Measurements from ENCODE around the gene CD6. TPM values are rescaled to one million over a fixed set of nuclear protein-coding genes. Genes with fewer than 3 reads are reported as not detected.

CD6 gene
- total and polyA plus RNA-seq, 2 of the 8 experiments (the other 6 are each of a cell fraction or from before 2014, with no cell fraction given) = 0.03 TPM; not detected in 1

DNA sequence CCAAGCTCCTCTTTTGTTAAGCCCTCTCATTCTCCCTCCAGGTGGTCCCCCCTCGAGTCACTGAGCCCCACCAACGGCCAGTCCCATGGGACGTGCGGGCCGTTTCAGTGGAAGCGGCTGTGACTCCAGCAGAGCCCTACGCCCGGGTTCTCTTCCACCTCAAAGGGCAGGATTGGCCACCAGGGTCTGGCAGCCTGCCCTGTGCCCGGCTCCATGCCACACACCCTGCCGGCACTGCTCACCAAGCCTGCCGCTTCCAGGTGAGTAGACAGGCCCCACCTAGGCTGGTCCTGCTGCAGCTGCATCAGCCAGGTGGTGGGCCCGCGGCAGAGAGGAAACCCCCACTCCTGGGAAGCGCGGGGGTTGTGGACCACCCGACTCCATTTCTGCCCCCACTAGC, 43.9 kb upstream of the CD6 start (continued):
- TF ChIP-seq, protein P1, sequence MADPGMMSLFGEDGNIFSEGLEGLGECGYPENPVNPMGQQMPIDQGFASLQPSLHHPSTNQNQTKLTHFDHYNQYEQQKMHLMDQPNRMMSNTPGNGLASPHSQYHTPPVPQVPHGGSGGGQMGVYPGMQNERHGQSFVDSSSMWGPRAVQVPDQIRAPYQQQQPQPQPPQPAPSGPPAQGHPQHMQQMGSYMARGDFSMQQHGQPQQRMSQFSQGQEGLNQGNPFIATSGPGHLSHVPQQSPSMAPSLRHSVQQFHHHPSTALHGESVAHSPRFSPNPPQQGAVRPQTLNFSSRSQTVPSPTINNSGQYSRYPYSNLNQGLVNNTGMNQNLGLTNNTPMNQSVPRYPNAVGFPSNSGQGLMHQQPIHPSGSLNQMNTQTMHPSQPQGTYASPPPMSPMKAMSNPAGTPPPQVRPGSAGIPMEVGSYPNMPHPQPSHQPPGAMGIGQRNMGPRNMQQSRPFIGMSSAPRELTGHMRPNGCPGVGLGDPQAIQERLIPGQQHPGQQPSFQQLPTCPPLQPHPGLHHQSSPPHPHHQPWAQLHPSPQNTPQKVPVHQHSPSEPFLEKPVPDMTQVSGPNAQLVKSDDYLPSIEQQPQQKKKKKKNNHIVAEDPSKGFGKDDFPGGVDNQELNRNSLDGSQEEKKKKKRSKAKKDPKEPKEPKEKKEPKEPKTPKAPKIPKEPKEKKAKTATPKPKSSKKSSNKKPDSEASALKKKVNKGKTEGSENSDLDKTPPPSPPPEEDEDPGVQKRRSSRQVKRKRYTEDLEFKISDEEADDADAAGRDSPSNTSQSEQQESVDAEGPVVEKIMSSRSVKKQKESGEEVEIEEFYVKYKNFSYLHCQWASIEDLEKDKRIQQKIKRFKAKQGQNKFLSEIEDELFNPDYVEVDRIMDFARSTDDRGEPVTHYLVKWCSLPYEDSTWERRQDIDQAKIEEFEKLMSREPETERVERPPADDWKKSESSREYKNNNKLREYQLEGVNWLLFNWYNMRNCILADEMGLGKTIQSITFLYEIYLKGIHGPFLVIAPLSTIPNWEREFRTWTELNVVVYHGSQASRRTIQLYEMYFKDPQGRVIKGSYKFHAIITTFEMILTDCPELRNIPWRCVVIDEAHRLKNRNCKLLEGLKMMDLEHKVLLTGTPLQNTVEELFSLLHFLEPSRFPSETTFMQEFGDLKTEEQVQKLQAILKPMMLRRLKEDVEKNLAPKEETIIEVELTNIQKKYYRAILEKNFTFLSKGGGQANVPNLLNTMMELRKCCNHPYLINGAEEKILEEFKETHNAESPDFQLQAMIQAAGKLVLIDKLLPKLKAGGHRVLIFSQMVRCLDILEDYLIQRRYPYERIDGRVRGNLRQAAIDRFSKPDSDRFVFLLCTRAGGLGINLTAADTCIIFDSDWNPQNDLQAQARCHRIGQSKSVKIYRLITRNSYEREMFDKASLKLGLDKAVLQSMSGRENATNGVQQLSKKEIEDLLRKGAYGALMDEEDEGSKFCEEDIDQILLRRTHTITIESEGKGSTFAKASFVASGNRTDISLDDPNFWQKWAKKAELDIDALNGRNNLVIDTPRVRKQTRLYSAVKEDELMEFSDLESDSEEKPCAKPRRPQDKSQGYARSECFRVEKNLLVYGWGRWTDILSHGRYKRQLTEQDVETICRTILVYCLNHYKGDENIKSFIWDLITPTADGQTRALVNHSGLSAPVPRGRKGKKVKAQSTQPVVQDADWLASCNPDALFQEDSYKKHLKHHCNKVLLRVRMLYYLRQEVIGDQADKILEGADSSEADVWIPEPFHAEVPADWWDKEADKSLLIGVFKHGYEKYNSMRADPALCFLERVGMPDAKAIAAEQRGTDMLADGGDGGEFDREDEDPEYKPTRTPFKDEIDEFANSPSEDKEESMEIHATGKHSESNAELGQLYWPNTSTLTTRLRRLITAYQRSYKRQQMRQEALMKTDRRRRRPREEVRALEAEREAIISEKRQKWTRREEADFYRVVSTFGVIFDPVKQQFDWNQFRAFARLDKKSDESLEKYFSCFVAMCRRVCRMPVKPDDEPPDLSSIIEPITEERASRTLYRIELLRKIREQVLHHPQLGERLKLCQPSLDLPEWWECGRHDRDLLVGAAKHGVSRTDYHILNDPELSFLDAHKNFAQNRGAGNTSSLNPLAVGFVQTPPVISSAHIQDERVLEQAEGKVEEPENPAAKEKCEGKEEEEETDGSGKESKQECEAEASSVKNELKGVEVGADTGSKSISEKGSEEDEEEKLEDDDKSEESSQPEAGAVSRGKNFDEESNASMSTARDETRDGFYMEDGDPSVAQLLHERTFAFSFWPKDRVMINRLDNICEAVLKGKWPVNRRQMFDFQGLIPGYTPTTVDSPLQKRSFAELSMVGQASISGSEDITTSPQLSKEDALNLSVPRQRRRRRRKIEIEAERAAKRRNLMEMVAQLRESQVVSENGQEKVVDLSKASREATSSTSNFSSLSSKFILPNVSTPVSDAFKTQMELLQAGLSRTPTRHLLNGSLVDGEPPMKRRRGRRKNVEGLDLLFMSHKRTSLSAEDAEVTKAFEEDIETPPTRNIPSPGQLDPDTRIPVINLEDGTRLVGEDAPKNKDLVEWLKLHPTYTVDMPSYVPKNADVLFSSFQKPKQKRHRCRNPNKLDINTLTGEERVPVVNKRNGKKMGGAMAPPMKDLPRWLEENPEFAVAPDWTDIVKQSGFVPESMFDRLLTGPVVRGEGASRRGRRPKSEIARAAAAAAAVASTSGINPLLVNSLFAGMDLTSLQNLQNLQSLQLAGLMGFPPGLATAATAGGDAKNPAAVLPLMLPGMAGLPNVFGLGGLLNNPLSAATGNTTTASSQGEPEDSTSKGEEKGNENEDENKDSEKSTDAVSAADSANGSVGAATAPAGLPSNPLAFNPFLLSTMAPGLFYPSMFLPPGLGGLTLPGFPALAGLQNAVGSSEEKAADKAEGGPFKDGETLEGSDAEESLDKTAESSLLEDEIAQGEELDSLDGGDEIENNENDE (IDR thresholded peaks at IDR 0.05; ENCODE audit: insufficient replicate concordance, low read length) = no peak
- TF ChIP-seq RBBP5 (IDR thresholded peaks at IDR 0.05; ENCODE audit: borderline replicate concordance, low read depth, low read length) = no peak
- TF ChIP-seq, protein P2, sequence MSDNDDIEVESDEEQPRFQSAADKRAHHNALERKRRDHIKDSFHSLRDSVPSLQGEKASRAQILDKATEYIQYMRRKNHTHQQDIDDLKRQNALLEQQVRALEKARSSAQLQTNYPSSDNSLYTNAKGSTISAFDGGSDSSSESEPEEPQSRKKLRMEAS (IDR thresholded peaks at IDR 0.05) = no peak
- TF ChIP-seq SIN3A (conservative IDR thresholded peaks at IDR 0.05 in 1 of 2, IDR thresholded peaks at IDR 0.05 in 1 of 2; ENCODE audit: low read depth in 1 of 2, low read length in 2 of 2) = no peak

All from H1 (cell line).